Adrenal gland (tissue), 5 donors: ENCODE measurements around the gene CDCA3.

ENCODE experiments used
- POLR2A ChIP-seq, 2 donors: fragments of 450-650 bp; IDR thresholded peaks; one replicate each; pipeline ENCODE4 v1.6.1; 2017; ENCODE audit warnings: antibody characterized with exemption in 2 of 2, mild to moderate bottlenecking in 2 of 2, moderate library complexity in 1 of 2
- TF ChIP-seq, protein P1 (sequence below), 6 experiments: fragments of 450-650 bp in 4 of 6; fragments of 200-600 bp in 2 of 6; sonication (generic) in 1 of 6; IDR thresholded peaks; 1 replicate in 5 of 6; 2 replicates in 1 of 6; pipeline versions ENCODE4 v1.5.1 to v1.8.0; 2016 to 2021; ENCODE audit warnings: antibody characterized with exemption in 6 of 6, mild to moderate bottlenecking in 2 of 6, moderate library complexity in 1 of 6
- donor health status: DM: no; HTN: no; CAD: no.

DNA sequence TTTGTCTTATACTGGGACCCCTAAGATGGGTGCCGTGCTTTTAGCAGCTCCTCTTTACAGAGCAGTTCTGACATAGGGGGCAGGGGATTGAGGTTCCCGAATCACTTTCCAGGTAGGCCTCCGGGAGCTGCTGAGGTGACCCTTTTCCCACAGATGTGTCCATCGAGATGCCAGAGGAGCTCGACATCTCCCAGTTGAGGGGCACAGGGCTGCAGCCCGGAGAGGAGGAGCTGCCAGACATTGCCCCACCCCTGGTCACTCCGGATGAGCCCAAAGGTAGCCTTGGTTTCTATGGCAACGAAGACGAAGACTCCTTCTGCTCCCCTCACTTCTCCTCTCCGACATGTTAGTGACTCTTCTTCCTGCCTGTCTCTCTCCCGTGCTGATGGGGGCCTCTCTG lies 11.9 kb upstream of the CDCA3 start:
- TF ChIP-seq POLR2A (IDR thresholded peaks at IDR 0.05) = no peak
- TF ChIP-seq, protein P1, sequence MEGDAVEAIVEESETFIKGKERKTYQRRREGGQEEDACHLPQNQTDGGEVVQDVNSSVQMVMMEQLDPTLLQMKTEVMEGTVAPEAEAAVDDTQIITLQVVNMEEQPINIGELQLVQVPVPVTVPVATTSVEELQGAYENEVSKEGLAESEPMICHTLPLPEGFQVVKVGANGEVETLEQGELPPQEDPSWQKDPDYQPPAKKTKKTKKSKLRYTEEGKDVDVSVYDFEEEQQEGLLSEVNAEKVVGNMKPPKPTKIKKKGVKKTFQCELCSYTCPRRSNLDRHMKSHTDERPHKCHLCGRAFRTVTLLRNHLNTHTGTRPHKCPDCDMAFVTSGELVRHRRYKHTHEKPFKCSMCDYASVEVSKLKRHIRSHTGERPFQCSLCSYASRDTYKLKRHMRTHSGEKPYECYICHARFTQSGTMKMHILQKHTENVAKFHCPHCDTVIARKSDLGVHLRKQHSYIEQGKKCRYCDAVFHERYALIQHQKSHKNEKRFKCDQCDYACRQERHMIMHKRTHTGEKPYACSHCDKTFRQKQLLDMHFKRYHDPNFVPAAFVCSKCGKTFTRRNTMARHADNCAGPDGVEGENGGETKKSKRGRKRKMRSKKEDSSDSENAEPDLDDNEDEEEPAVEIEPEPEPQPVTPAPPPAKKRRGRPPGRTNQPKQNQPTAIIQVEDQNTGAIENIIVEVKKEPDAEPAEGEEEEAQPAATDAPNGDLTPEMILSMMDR (IDR thresholded peaks at IDR 0.05) = no peak
